Nephron progenitor cell (in vitro differentiated cells): ENCODE results near the gene TOLLIP.

Experiments
- DNase-seq: peaks from one replicate; pipeline ENCODE4 v3.0.0; 2021
- H3K27ac Mint-ChIP-seq: 2 replicates; pipeline ENCODE4 v1.8.0; 2021; ENCODE audit warnings: mild to moderate bottlenecking, moderate library complexity, mixed read lengths
- H3K27me3 Mint-ChIP-seq: 2 replicates; pipeline ENCODE4 v1.8.0; 2021; ENCODE audit warnings: mild to moderate bottlenecking, low read depth, mixed read lengths; ENCODE audit not compliant: poor library complexity
- H3K36me3 Mint-ChIP-seq: 2 replicates; pipeline ENCODE4 v1.8.0; 2021; ENCODE audit warnings: low read depth, mixed read lengths
- H3K4me1 Mint-ChIP-seq: 2 replicates; pipeline ENCODE4 v1.8.0; 2021; ENCODE audit warnings: mixed read lengths
- H3K4me3 Mint-ChIP-seq: 2 replicates; pipeline ENCODE4 v1.8.0; 2021; ENCODE audit warnings: mild to moderate bottlenecking, moderate library complexity, mixed read lengths
- H3K9me3 Mint-ChIP-seq: 2 replicates; pipeline ENCODE4 v1.8.0; 2021; ENCODE audit warnings: mild to moderate bottlenecking, moderate library complexity, mixed read lengths
- TF ChIP-seq, protein P1 (sequence below): fragments of 200-600 bp; sonication (generic); IDR thresholded peaks from 2 replicates; pipeline ENCODE4 v1.5.0; 2021; ENCODE audit warnings: antibody characterized with exemption

The TOLLIP gene

DNA sequence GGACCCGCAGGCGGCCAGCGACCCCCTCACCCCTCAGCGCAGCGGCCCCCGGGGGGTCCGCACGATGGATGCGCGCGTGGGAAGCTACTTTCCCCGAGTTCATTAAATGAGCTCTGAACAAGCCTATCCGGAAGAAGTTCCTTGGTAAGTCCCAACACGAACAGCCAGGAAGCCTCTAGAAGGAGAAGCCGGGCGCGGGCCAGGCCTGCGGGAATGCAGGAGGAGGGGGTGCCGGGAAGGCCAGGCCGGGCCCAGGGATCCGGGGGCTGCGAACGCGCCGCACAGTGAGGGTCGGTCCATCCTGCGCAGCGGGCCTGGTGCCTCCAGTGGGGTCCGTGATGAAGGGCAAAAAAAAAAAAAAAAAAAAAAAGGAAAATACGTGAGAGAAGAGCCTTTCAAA lies 36.9 kb downstream of the TOLLIP start:
- H3K27ac Mint-ChIP-seq, result no peak overlapping the region
- H3K27me3 Mint-ChIP-seq, result peaks cover 3% of the 10 kb centered on the region
- H3K36me3 Mint-ChIP-seq, result peaks cover 24% of the 10 kb centered on the region
- TF ChIP-seq, protein P1, sequence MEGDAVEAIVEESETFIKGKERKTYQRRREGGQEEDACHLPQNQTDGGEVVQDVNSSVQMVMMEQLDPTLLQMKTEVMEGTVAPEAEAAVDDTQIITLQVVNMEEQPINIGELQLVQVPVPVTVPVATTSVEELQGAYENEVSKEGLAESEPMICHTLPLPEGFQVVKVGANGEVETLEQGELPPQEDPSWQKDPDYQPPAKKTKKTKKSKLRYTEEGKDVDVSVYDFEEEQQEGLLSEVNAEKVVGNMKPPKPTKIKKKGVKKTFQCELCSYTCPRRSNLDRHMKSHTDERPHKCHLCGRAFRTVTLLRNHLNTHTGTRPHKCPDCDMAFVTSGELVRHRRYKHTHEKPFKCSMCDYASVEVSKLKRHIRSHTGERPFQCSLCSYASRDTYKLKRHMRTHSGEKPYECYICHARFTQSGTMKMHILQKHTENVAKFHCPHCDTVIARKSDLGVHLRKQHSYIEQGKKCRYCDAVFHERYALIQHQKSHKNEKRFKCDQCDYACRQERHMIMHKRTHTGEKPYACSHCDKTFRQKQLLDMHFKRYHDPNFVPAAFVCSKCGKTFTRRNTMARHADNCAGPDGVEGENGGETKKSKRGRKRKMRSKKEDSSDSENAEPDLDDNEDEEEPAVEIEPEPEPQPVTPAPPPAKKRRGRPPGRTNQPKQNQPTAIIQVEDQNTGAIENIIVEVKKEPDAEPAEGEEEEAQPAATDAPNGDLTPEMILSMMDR, result no peak
- peaks cover 26% of the 10 kb centered on the region for H3K4me1 Mint-ChIP-seq
- DNase-seq, result no peak
- H3K9me3 Mint-ChIP-seq, result peaks cover 7% of the 10 kb centered on the region
- no peak overlapping the region for H3K4me3 Mint-ChIP-seq

DNA sequence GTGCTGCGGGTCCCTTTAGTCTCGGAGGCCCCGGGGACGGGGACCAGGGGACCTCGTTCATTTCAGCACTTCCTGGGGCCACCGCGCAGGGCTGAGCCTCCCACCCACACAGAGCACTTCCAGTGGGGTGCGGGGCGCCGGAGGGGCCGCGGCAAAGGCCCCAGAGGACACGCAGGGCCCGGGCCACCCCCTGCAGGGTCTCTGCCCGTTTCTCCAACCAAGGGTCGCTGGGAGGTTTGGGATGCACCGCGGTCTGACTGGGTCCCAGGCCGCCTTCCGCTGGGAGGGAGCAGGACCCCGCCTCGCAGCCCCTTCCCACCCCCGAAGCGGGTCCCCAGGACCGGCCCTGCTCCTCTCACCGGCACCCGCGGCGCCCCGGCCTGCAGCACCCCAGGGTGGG lies 37.5 kb downstream of the TOLLIP start:
- TF ChIP-seq, protein P1, result no peak
- no peak for DNase-seq
- H3K27me3 Mint-ChIP-seq, result peaks cover 3% of the 10 kb centered on the region
- H3K4me3 Mint-ChIP-seq, result no peak overlapping the region
- peaks cover 22% of the 10 kb centered on the region for H3K4me1 Mint-ChIP-seq
- no peak overlapping the region for H3K27ac Mint-ChIP-seq
- H3K9me3 Mint-ChIP-seq, result peaks cover 7% of the 10 kb centered on the region
- peaks cover 20% of the 10 kb centered on the region for H3K36me3 Mint-ChIP-seq

DNA sequence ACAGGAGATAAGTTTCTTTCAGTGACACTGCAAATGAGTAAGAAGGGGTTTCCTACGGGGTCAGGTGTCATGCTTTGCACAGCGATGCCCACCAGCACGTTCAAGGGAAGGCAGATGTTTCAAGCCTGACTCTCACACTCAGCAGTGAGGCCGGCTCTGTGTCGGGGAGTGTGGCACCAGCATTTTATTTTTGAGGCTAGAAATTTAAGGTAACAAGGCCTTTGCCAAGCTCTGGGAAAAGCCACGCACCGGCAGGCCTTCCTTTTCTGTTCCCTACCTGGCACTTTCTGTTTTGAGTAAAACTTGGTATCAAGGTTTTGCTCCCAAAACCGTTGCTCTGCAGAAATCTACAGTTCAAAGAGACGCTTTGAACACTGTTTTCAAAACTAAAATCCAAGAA lies 38.0 kb downstream of the TOLLIP start:
- Mint-ChIP-seq H3K27me3 (peaks cover 3% of the 10 kb centered on the region), H3K9me3 (peaks cover 13% of the 10 kb centered on the region), H3K4me3 (no peak overlapping the region), H3K36me3 (peaks cover 21% of the 10 kb centered on the region), H3K27ac (peak overlapping the region; percentile 68), H3K4me1 (peaks cover 19% of the 10 kb centered on the region)
- TF ChIP-seq, protein P1, result no peak
- DNase-seq, result no peak

DNA sequence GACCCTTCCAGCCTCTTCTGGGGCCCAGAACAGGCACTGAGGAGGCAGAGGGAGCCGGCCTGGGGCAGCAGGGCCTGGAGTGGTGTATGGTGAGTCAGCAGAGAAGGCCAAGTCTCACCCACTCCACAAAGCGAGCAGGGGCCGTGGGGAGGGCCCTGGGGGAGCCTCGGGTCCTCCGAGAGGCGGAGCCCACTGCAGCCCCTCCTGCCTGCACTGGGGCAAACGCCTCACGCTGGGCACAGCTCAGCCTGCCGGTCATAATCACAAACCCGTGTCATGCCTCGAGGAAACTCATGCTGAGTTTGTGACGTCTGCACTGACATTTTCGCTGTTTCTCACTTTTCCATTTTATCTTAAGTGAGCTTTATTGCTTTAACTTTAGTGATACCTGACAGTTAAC lies 38.4 kb downstream of the TOLLIP start:
- Mint-ChIP-seq H3K27me3 (peaks cover 3% of the 10 kb centered on the region), H3K36me3 (peaks cover 20% of the 10 kb centered on the region), H3K27ac (peak overlapping the region; percentile 68), H3K9me3 (peaks cover 17% of the 10 kb centered on the region), H3K4me1 (peaks cover 17% of the 10 kb centered on the region), H3K4me3 (no peak overlapping the region)
- DNase-seq, result no peak
- TF ChIP-seq, protein P1, result no peak

DNA sequence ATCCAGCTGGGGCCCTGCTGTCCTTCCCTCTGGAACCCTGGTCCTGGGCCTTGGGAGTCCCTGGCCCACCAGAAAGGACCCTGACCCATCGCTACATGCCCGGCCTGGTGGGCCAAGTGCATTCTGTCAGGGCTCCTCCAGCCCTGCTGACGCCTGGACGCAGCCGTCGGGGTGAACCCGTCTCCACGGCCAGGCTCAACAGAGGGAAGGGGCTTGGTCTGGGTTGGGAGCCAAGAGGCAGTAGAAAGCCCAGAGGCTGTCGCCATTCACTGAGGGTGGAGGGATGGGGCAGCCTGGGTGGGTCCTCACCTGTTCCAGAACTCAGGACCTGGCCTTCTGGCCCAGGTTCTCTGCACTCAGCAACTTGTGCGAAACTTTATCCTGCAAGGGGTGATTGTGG lies 39.0 kb downstream of the TOLLIP start:
- Mint-ChIP-seq H3K36me3 (peaks cover 20% of the 10 kb centered on the region), H3K4me1 (peaks cover 13% of the 10 kb centered on the region), H3K27ac (no peak overlapping the region), H3K4me3 (no peak overlapping the region), H3K27me3 (peaks cover 3% of the 10 kb centered on the region), H3K9me3 (peaks cover 19% of the 10 kb centered on the region)
- TF ChIP-seq, protein P1, result no peak
- no peak for DNase-seq

DNA sequence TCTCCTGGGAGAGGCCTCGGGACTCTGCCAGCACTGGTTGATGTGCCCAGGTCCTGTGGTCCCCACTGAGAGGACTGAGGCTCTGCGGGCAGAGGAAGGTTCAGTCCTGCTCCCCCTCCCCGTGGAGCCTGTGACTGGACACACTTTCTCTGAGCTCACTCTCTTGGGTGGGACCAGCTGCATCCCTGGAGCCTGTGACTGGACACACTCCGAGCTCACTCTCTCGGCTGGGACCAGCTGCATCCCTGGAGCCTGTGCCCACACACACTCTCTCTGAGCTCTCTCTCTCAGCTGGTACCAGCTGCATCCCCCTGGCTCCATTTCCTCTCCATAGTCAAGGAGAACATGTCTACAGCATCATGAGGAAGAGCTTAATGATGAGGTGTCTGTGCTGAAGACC lies 39.5 kb downstream of the TOLLIP start:
- Mint-ChIP-seq H3K27me3 (peaks cover 3% of the 10 kb centered on the region), H3K4me1 (peaks cover 8% of the 10 kb centered on the region), H3K36me3 (peaks cover 24% of the 10 kb centered on the region), H3K27ac (no peak overlapping the region), H3K9me3 (peaks cover 24% of the 10 kb centered on the region), H3K4me3 (no peak overlapping the region)
- TF ChIP-seq, protein P1, result no peak
- no peak for DNase-seq
